Measurements from ENCODE around the gene PTPN14. TPM values are rescaled to one million over a fixed set of nuclear protein-coding genes. Genes with fewer than 3 reads are reported as not detected.

The PTPN14 gene
- polyA plus RNA-seq, 1 donor from 2014 or later: 0.07 TPM

DNA sequence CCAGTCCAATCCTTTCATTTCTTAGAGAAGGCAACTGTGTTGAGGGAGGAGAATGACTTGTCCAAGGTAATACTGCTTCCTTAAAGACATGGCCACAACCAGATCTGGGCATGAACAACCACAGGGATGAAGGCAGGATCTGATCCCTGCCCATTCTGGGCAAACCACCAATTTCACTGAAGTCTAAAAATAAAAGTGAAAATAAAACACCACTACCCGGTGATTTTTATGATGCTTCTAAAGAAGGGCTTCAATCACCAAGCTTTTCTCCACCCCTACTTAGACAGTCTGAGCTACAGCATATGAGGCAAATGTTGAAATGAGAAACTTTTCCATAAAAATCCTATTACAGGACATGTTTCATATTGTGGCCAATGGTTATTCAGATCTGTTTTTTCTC, 133.0 kb downstream of the PTPN14 start:
- no peaks in the 10 kb centered on the region for H3F3A ChIP-seq (ENCODE audit: insufficient read depth, low read length, poor library complexity, severe bottlenecking)
- no peak overlapping the region for H3K4me2 ChIP-seq (ENCODE audit: low read length)
- H3K79me2 ChIP-seq (replicated peaks; ENCODE audit: insufficient read depth, low read length): no peaks in the 10 kb centered on the region
- H2AFZ ChIP-seq (ENCODE audit: low read depth, low read length): no peak overlapping the region
- H3K27ac ChIP-seq (ENCODE audit: low read length): no peak overlapping the region
- H4K20me1 ChIP-seq (ENCODE audit: insufficient read depth): no peaks in the 10 kb centered on the region
- H3K9ac ChIP-seq (ENCODE audit: low read length): no peak overlapping the region
- no peaks in the 10 kb centered on the region for H3K36me3 ChIP-seq (ENCODE audit: insufficient read depth, low read length)
- H3K27me3 ChIP-seq (ENCODE audit: insufficient read depth, low read depth, low read length): no peaks in the 10 kb centered on the region
- no peaks in the 10 kb centered on the region for H3K9me3 ChIP-seq (ENCODE audit: low read length)
- no peak for TF ChIP-seq RAD21 (conservative IDR thresholded peaks at IDR 0.05)
- no peak for TF ChIP-seq MXI1 (conservative IDR thresholded peaks at IDR 0.05; ENCODE audit: poor library complexity, severe bottlenecking)
- TF ChIP-seq EZH2 (IDR thresholded peaks at IDR 0.05; ENCODE audit: borderline replicate concordance, insufficient read depth, low read length, poor library complexity, severe bottlenecking): no peak
- TF ChIP-seq, protein P1, sequence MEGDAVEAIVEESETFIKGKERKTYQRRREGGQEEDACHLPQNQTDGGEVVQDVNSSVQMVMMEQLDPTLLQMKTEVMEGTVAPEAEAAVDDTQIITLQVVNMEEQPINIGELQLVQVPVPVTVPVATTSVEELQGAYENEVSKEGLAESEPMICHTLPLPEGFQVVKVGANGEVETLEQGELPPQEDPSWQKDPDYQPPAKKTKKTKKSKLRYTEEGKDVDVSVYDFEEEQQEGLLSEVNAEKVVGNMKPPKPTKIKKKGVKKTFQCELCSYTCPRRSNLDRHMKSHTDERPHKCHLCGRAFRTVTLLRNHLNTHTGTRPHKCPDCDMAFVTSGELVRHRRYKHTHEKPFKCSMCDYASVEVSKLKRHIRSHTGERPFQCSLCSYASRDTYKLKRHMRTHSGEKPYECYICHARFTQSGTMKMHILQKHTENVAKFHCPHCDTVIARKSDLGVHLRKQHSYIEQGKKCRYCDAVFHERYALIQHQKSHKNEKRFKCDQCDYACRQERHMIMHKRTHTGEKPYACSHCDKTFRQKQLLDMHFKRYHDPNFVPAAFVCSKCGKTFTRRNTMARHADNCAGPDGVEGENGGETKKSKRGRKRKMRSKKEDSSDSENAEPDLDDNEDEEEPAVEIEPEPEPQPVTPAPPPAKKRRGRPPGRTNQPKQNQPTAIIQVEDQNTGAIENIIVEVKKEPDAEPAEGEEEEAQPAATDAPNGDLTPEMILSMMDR (IDR thresholded peaks at IDR 0.05; ENCODE audit: poor library complexity, severe bottlenecking): no peak
- TF ChIP-seq TAF1 (IDR thresholded peaks at IDR 0.05; ENCODE audit: low read depth): no peak
- no peak for TF ChIP-seq EP300 (conservative IDR thresholded peaks at IDR 0.05; ENCODE audit: poor library complexity, severe bottlenecking)
- TF ChIP-seq, protein P2, sequence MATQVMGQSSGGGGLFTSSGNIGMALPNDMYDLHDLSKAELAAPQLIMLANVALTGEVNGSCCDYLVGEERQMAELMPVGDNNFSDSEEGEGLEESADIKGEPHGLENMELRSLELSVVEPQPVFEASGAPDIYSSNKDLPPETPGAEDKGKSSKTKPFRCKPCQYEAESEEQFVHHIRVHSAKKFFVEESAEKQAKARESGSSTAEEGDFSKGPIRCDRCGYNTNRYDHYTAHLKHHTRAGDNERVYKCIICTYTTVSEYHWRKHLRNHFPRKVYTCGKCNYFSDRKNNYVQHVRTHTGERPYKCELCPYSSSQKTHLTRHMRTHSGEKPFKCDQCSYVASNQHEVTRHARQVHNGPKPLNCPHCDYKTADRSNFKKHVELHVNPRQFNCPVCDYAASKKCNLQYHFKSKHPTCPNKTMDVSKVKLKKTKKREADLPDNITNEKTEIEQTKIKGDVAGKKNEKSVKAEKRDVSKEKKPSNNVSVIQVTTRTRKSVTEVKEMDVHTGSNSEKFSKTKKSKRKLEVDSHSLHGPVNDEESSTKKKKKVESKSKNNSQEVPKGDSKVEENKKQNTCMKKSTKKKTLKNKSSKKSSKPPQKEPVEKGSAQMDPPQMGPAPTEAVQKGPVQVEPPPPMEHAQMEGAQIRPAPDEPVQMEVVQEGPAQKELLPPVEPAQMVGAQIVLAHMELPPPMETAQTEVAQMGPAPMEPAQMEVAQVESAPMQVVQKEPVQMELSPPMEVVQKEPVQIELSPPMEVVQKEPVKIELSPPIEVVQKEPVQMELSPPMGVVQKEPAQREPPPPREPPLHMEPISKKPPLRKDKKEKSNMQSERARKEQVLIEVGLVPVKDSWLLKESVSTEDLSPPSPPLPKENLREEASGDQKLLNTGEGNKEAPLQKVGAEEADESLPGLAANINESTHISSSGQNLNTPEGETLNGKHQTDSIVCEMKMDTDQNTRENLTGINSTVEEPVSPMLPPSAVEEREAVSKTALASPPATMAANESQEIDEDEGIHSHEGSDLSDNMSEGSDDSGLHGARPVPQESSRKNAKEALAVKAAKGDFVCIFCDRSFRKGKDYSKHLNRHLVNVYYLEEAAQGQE (IDR thresholded peaks at IDR 0.05; ENCODE audit: borderline replicate concordance): no peak
- TF ChIP-seq SMC3 (conservative IDR thresholded peaks at IDR 0.05; ENCODE audit: poor library complexity): no peak
- no peak overlapping the region for H3K4me3 ChIP-seq (ENCODE audit: low read length)
- no peaks in the 10 kb centered on the region for H3K9me2 ChIP-seq (ENCODE audit: insufficient read depth, low read length)

DNA sequence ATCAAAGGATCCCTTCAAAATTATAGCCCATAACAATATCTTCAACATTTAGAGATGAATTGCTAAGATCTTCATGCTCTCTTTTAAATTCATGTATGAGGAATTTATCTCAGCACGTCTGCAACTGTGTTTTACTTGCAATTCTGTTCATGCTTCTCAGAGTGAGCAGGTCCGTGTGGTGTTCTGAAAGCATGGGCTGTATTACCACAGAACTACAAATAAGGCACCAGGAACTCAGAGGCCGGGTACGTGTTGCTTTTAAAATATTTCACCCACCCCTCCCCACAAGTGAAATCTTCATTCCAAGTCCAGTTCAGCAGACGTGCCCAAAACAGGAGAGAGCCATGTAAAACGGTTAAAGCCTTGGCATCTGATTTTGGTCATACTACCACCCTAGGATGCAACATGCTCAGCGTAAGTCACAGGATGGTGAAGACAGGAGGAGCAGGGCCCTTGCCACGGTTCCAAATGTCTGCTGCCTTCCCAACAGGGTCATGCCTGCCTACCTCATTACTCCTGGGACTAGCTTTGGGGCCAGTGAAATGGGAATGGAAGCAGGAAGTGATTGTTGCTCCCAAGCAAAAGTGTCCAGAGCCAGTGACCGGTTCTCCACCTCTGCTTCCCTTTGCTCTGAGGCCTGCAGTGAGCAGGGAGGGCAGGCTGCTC, 133.7 kb downstream of the PTPN14 start:
- Histone ChIP-seq H3K9ac (ENCODE audit: low read length) (no peak overlapping the region), H4K20me1 (ENCODE audit: insufficient read depth) (no peaks in the 10 kb centered on the region), H3K36me3 (ENCODE audit: insufficient read depth, low read length) (no peaks in the 10 kb centered on the region), H3K4me2 (ENCODE audit: low read length) (no peak overlapping the region), H3F3A (ENCODE audit: insufficient read depth, low read length, poor library complexity, severe bottlenecking) (no peaks in the 10 kb centered on the region), H3K9me2 (ENCODE audit: insufficient read depth, low read length) (no peaks in the 10 kb centered on the region), H3K27ac (ENCODE audit: low read length) (no peak overlapping the region), H2AFZ (ENCODE audit: low read depth, low read length) (no peak overlapping the region), H3K79me2 (replicated peaks; ENCODE audit: insufficient read depth, low read length) (no peaks in the 10 kb centered on the region), H3K27me3 (ENCODE audit: insufficient read depth, low read depth, low read length) (no peaks in the 10 kb centered on the region), H3K9me3 (ENCODE audit: low read length) (no peaks in the 10 kb centered on the region), H3K4me3 (ENCODE audit: low read length) (no peak overlapping the region)
- no peak for TF ChIP-seq TAF1 (IDR thresholded peaks at IDR 0.05; ENCODE audit: low read depth)
- TF ChIP-seq, protein P2 (IDR thresholded peaks at IDR 0.05; ENCODE audit: borderline replicate concordance): no peak
- no peak for TF ChIP-seq EP300 (conservative IDR thresholded peaks at IDR 0.05; ENCODE audit: poor library complexity, severe bottlenecking)
- TF ChIP-seq MXI1 (conservative IDR thresholded peaks at IDR 0.05; ENCODE audit: poor library complexity, severe bottlenecking): no peak
- no peak for TF ChIP-seq RAD21 (conservative IDR thresholded peaks at IDR 0.05)
- no peak for TF ChIP-seq SMC3 (conservative IDR thresholded peaks at IDR 0.05; ENCODE audit: poor library complexity)

Measured in neural cell (in vitro differentiated cells).